ENCODE measurements around the gene AQP1. TPM values are rescaled to one million over a fixed set of nuclear protein-coding genes. Genes with fewer than 3 reads are reported as not detected.
A peak's percentile ranks its signal among the peaks of the same experiment; 100 is the strongest.

Gene AQP1
- 243 TPM for total RNA-seq

DNA sequence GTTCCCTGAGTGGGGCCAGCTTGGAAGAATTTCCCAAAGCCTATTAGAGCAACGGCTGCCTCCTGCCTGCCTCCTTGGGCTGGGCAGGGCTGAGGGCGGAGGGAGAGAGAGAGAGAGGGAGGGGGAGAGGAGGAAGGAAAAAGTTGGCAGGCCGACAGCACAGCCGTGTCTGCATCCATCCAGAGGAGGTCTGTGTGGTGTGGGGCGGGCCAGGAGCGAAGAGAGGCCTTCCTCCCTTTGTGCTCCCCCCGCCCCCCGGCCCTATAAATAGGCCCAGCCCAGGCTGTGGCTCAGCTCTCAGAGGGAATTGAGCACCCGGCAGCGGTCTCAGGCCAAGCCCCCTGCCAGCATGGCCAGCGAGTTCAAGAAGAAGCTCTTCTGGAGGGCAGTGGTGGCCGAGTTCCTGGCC, at the start of gene AQP1:
TSS of gene AQP1 (plus strand) at position 293 of the 409 bp plus-strand sequence. CDS start at position 350, 57 bp downstream.
- H3K4me3 ChIP-seq = peak within 1 kb of the TSS; percentile 39 to 44
- peak within 1 kb of the TSS; percentile 63 for H3K27ac ChIP-seq
- DNase-seq (ENCODE audit: extremely low spot score in 2 of 2) = no peak
- H3K36me3 ChIP-seq = no peaks in the 10 kb centered on the region
- TF ChIP-seq, protein P1, sequence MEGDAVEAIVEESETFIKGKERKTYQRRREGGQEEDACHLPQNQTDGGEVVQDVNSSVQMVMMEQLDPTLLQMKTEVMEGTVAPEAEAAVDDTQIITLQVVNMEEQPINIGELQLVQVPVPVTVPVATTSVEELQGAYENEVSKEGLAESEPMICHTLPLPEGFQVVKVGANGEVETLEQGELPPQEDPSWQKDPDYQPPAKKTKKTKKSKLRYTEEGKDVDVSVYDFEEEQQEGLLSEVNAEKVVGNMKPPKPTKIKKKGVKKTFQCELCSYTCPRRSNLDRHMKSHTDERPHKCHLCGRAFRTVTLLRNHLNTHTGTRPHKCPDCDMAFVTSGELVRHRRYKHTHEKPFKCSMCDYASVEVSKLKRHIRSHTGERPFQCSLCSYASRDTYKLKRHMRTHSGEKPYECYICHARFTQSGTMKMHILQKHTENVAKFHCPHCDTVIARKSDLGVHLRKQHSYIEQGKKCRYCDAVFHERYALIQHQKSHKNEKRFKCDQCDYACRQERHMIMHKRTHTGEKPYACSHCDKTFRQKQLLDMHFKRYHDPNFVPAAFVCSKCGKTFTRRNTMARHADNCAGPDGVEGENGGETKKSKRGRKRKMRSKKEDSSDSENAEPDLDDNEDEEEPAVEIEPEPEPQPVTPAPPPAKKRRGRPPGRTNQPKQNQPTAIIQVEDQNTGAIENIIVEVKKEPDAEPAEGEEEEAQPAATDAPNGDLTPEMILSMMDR (IDR thresholded peaks at IDR 0.05) = no peak
- TF ChIP-seq POLR2AphosphoS5 (IDR thresholded peaks at IDR 0.05; ENCODE audit: insufficient read depth in 1 of 2, low read depth in 1 of 2) = peak in 1 of 2 donors; percentile 80
- intact Hi-C loops (cut with DNase I) = no loop called here
- H3K27me3 ChIP-seq = no peaks in the 10 kb centered on the region
- no peaks in the 10 kb centered on the region for H3K9me3 ChIP-seq
- peaks cover 37% of the 10 kb centered on the region for H3K4me1 ChIP-seq

DNA sequence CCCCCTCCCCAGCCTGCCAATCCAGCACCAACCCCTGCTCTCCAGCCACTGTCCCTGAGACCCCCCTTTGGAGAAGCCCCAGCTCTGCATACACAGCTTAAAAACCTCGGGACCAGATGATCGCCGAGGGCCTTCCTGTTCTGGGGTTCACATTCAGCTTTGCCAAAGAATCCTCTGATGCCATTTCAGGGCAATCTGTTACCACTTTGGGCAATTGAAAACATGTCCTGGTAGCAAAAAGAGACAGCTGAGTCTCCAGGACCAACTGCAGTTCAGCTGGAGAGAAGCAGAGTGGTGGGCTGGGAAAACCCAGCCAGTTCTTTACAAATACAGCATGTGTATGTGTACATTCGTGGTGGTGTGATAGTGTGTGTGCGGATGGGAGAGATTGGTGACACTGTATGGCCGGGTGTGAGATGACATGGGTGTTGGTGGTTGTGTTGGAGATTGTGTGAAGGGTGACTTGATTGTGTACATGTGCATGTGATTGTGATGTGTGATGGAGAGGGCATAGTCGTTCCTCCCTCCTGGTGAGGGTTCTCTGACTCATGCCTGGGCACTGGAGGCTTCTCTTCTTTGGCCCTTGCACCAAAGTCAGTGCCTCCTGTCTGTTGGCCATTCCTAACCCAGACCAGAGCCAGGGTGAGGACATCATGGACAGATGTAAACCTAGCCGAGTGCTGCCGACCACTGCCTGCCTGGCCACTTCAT, 48.5 kb upstream of the AQP1 start:
- Histone ChIP-seq H3K36me3 (no peaks in the 10 kb centered on the region), H3K27ac (peak overlapping the region; percentile 8), H3K4me3 (no peak overlapping the region), H3K4me1 (no peaks in the 10 kb centered on the region), H3K9me3 (no peaks in the 10 kb centered on the region), H3K27me3 (no peaks in the 10 kb centered on the region)
- no peak for DNase-seq (ENCODE audit: extremely low spot score in 2 of 2)
- intact Hi-C loops (cut with DNase I) = no loop called here
- TF ChIP-seq, protein P1 (IDR thresholded peaks at IDR 0.05) = no peak
- TF ChIP-seq POLR2A (IDR thresholded peaks at IDR 0.05) (no peak), POLR2AphosphoS5 (IDR thresholded peaks at IDR 0.05; ENCODE audit: insufficient read depth in 1 of 2, low read depth in 1 of 2) (no peak)

DNA sequence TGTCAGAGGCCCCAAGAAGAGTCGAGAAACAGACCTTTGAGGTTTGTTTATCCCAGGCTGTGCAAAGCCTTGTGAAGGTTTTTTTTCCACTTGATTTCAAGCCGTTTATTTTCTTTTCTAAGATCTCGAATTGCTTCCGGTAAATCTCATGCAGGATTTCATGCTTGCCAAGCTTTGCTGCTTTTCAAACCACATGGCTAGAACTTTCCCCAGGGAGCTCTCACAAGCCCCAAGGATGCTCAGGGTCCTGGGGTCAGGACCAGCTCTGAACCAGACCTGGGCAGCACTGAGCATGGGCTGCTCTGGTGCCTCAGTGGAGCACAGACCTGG, 48.0 kb upstream of the AQP1 start:
- no peaks in the 10 kb centered on the region for H3K27me3 ChIP-seq
- intact Hi-C loops (cut with DNase I) = no loop called here
- H3K9me3 ChIP-seq = no peaks in the 10 kb centered on the region
- no peak for TF ChIP-seq POLR2A (IDR thresholded peaks at IDR 0.05)
- TF ChIP-seq, protein P1 (IDR thresholded peaks at IDR 0.05) = no peak
- no peak for TF ChIP-seq POLR2AphosphoS5 (IDR thresholded peaks at IDR 0.05; ENCODE audit: insufficient read depth in 1 of 2, low read depth in 1 of 2)
- H3K27ac ChIP-seq = peak overlapping the region; percentile 8
- no peaks in the 10 kb centered on the region for H3K4me1 ChIP-seq
- H3K4me3 ChIP-seq = no peak overlapping the region
- DNase-seq (ENCODE audit: extremely low spot score in 2 of 2) = no peak
- no peaks in the 10 kb centered on the region for H3K36me3 ChIP-seq

DNA sequence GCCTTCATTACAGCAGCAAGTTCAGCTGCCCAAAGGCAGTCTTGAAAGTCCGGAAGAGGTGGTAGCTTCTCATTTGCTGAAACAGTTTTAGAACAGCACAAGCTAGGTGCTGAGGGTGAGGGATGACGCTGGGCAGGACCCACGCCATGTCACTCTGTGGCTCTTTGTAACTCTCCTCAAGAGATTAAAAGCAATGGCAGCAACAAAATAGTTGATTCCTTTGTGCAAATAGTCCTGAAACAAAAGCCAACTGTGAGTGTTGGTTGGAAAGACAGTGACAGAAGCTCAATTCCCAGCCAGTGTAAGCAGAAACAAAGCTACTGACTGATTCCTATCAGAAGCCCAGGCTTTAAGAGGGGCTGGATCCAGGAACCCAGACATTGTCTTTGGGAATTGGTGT, 47.6 kb upstream of the AQP1 start:
- no peaks in the 10 kb centered on the region for H3K4me1 ChIP-seq
- peak overlapping the region; percentile 8 for H3K27ac ChIP-seq
- intact Hi-C loops (cut with DNase I) = no loop called here

DNA sequence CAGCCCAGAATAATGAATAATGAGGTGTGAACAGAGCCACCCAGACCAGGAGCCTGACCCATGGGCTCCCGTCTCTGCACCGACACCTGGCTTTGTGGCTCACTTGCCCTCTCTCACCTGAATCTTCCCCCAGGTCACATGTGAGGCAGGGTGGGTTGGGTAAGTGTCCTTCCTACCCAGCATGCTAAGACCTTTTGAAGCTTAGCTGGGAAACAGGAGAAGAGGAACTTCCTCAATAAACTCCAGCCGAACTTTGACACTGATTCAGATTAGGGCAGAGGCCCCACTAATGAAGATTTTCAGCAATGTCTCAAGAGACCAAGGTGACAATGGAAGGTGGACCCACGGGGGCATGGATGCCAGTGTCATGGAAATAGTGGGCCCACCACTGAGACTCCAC, 46.6 kb upstream of the AQP1 start:
- Histone ChIP-seq H3K27ac (no peak overlapping the region), H3K4me1 (no peaks in the 10 kb centered on the region), H3K27me3 (no peaks in the 10 kb centered on the region), H3K4me3 (no peak overlapping the region), H3K36me3 (no peaks in the 10 kb centered on the region), H3K9me3 (no peaks in the 10 kb centered on the region)
- intact Hi-C loops (cut with DNase I) = no loop called here
- TF ChIP-seq POLR2A (IDR thresholded peaks at IDR 0.05) (no peak), POLR2AphosphoS5 (IDR thresholded peaks at IDR 0.05; ENCODE audit: insufficient read depth in 1 of 2, low read depth in 1 of 2) (no peak)
- TF ChIP-seq, protein P1 (IDR thresholded peaks at IDR 0.05) = no peak
- no peak for DNase-seq (ENCODE audit: extremely low spot score in 2 of 2)

More for the DNA sequence above, 47.6 kb upstream of the AQP1 start:
- no peak overlapping the region for H3K4me3 ChIP-seq
- no peak for DNase-seq (ENCODE audit: extremely low spot score in 2 of 2)
- no peaks in the 10 kb centered on the region for H3K36me3 ChIP-seq
- TF ChIP-seq, protein P1 (IDR thresholded peaks at IDR 0.05) = no peak
- no peak for TF ChIP-seq POLR2AphosphoS5 (IDR thresholded peaks at IDR 0.05; ENCODE audit: insufficient read depth in 1 of 2, low read depth in 1 of 2)
- TF ChIP-seq POLR2A (IDR thresholded peaks at IDR 0.05) = no peak
- no peaks in the 10 kb centered on the region for H3K27me3 ChIP-seq
- no peaks in the 10 kb centered on the region for H3K9me3 ChIP-seq
